GM21447 (cell line): ENCODE data around the gene RELA.
A peak's percentile ranks its signal among the peaks of the same experiment; 100 is the strongest.
"Not testable (repeated sequence)": the region's sequence is repeated elsewhere in the genome, so short reads cannot be mapped to it uniquely, and the experiment has no call there.

ENCODE experiments used
- ATAC-seq: cut with Tn5 transposase; IDR thresholded peaks from one replicate; pipeline ENCODE4 v1.9.1; 2021; ENCODE audit not compliant: unreplicated experiment

The RELA gene

GRCh38 chr11:65649656-65650546 is 12.8 kb downstream of the RELA start:
- ATAC-seq, result no peak

- ATAC-seq, result no peak
These were observed 13.7 kb downstream of the RELA start for GRCh38 chr11:65648997-65649493.

- ATAC-seq, result no peak
These were observed 15.6 kb downstream of the RELA start for GRCh38 chr11:65646958-65647701.

GRCh38 chr11:65646288-65646957 is 16.3 kb downstream of the RELA start:
- no peak for ATAC-seq

GRCh38 chr11:65645710-65646109 is 17.0 kb downstream of the RELA start:
- ATAC-seq, result no peak

GRCh38 chr11:65644837-65645236 is 17.9 kb downstream of the RELA start:
- no peak for ATAC-seq

- ATAC-seq, result no peak
These were observed 18.7 kb downstream of the RELA start for GRCh38 chr11:65643971-65644370.

- no peak for ATAC-seq
These were observed 20.6 kb downstream of the RELA start for GRCh38 chr11:65642014-65642671.

GRCh38 chr11:65641297-65642013 is 21.3 kb downstream of the RELA start:
- ATAC-seq, result no peak

- no peak for ATAC-seq
These were observed 22.0 kb downstream of the RELA start for GRCh38 chr11:65640483-65641296.

GRCh38 chr11:65639623-65640482 is 22.9 kb downstream of the RELA start:
- ATAC-seq, result peak; percentile 53

GRCh38 chr11:65639228-65639597 is 23.5 kb downstream of the RELA start:
- not testable (repeated sequence) for ATAC-seq

- peak; percentile 26 for ATAC-seq
These were observed 24.8 kb downstream of the RELA start, which contains the start of gene SIPA1 for GRCh38 chr11:65637794-65638419. TSS of gene SIPA1 (plus strand) at chr11:65638101. CDS start at chr11:65640922, 2,821 bp downstream.

GRCh38 chr11:65637032-65637557 is 25.6 kb downstream of the RELA start:
- no peak for ATAC-seq

- no peak for ATAC-seq
These were observed 26.3 kb downstream of the RELA start for GRCh38 chr11:65636108-65637031.

GRCh38 chr11:65634905-65635731 is 27.6 kb downstream of the RELA start:
- no peak for ATAC-seq
